ENCODE measurements around the gene PITX3.

The PITX3 gene

DNA sequence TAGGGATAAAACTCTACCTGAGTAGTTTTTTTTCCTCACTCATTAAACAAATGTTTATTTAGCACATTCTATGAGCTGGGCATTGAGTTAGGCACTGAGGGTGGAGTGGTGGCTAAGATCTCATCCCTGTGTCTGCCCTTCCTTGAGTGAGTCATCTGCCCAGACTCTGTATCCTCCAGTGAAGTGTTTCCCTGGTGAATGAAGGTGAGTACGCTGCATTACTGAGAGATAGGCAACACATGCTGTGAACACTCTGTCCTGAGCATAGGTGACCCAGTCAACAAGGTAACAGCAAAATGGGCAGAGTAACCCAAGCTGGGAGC, 5.8 kb downstream of the PITX3 start:
- no peak overlapping the region for H3K27ac ChIP-seq (ENCODE audit: extremely low read depth, low read depth, low read length)
- CTCF ChIA-PET = interaction anchor here (0.5 to 17.5 kb wide), 6 partner anchors 9 to 978 kb away, joined by 3 to 531 read pairs (median 5); partner anchors contain the start of gene GBF1
- no peaks in the 10 kb centered on the region for H3K9me3 ChIP-seq (ENCODE audit: control insufficient read depth, insufficient read depth, low read depth, low read length)
- no peak overlapping the region for H3K4me3 ChIP-seq (ENCODE audit: low read depth, low read length)
- H3K4me1 ChIP-seq (ENCODE audit: control insufficient read depth, insufficient read depth, low read length) = no peaks in the 10 kb centered on the region
- POLR2A ChIA-PET = interaction anchor here (1.9 kb wide), 1 partner anchor 10 kb away, joined by 8 read pairs; the partner anchor contains the start of gene GBF1
- H3K36me3 ChIP-seq (ENCODE audit: control insufficient read depth in 2 of 2, insufficient read depth in 1 of 2, low read length in 2 of 2) = no peaks in the 10 kb centered on the region
- TF ChIP-seq ZNF404 (tag by site-specific recombination; IDR thresholded peaks at IDR 0.05) (no peak), TRIM28 (IDR thresholded peaks at IDR 0.05; ENCODE audit: borderline replicate concordance, low read length) (no peak), ZNF626 (tag by site-specific recombination; IDR thresholded peaks at IDR 0.05) (no peak)
- TF ChIP-seq, protein P1, sequence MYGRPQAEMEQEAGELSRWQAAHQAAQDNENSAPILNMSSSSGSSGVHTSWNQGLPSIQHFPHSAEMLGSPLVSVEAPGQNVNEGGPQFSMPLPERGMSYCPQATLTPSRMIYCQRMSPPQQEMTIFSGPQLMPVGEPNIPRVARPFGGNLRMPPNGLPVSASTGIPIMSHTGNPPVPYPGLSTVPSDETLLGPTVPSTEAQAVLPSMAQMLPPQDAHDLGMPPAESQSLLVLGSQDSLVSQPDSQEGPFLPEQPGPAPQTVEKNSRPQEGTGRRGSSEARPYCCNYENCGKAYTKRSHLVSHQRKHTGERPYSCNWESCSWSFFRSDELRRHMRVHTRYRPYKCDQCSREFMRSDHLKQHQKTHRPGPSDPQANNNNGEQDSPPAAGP (tag by site-specific recombination; IDR thresholded peaks at IDR 0.05) = 0 out of 2 replicates have a peak, but pooled peaks have one; percentile 35

DNA sequence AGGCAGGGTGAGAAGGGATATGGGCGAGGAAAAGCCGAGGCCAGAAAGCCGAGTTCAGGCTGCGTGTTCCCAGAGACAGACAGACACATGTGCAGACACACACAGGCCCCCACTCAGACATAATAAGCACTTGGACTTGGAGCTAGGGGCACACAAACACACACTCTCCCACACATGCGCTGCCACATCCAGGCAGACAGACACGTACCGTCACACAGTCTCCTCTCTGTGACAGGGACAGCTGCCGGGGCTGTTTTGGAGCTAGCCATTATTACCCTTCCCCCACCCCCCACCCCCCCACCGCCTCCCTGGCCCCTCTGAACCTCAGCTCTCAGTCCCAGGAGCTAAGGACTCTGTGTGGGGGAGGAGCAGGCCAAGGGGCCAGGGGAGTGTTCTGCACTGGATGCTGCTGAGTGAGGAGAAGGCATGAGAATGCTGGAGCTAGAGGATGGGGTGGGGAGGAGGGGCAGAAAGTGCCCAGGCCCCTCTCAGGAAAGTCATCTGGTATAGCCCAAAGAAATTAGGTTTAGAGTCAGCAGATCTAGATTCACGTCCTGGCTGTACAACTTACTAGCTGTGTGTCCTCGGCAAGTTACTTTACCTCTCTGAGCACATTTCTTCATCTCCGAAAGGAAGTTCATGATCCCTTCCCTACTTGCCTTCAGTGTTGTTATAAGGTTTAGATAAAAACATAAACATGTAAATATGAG, 6.3 kb downstream of the PITX3 start:
- POLR2A ChIA-PET = interaction anchor here (1.9 kb wide), 1 partner anchor 11 kb away, joined by 8 read pairs; the partner anchor contains the start of gene GBF1
- Histone ChIP-seq H3K9me3 (ENCODE audit: control insufficient read depth, insufficient read depth, low read depth, low read length) (no peaks in the 10 kb centered on the region), H3K27ac (ENCODE audit: extremely low read depth, low read depth, low read length) (no peak overlapping the region), H3K36me3 (ENCODE audit: control insufficient read depth in 2 of 2, insufficient read depth in 1 of 2, low read length in 2 of 2) (no peaks in the 10 kb centered on the region), H3K4me1 (ENCODE audit: control insufficient read depth, insufficient read depth, low read length) (no peaks in the 10 kb centered on the region), H3K4me3 (ENCODE audit: low read depth, low read length) (no peak overlapping the region)
- TF ChIP-seq ZNF391 (tag by site-specific recombination; IDR thresholded peaks at IDR 0.05; ENCODE audit: borderline replicate concordance, low read depth) (no peak), ZNF416 (tag by site-specific recombination; IDR thresholded peaks at IDR 0.05) (no peak), SP7 (tag by site-specific recombination; IDR thresholded peaks at IDR 0.05) (no peak), ZFP41 (tag by site-specific recombination; IDR thresholded peaks at IDR 0.05; ENCODE audit: borderline replicate concordance) (no peak), ZNF133 (tag by site-specific recombination; IDR thresholded peaks at IDR 0.05) (no peak), ZNF585B (tag by site-specific recombination; IDR thresholded peaks at IDR 0.05) (no peak), ZNF530 (tag by site-specific recombination; IDR thresholded peaks at IDR 0.05; ENCODE audit: low read depth) (no peak), ZNF777 (tag by site-specific recombination; IDR thresholded peaks at IDR 0.05; ENCODE audit: borderline replicate concordance) (no peak), ZNF571 (tag by site-specific recombination; IDR thresholded peaks at IDR 0.05) (no peak), ZNF792 (tag by site-specific recombination; IDR thresholded peaks at IDR 0.05) (no peak), SALL2 (tag by site-specific recombination; IDR thresholded peaks at IDR 0.05; ENCODE audit: borderline replicate concordance) (no peak), ZNF311 (tag by site-specific recombination; IDR thresholded peaks at IDR 0.05; ENCODE audit: borderline replicate concordance) (no peak), ZNF621 (tag by site-specific recombination; IDR thresholded peaks at IDR 0.05) (no peak), TRIM28 (IDR thresholded peaks at IDR 0.05; ENCODE audit: borderline replicate concordance, low read length) (no peak), ZBTB7A (tag by site-specific recombination; IDR thresholded peaks at IDR 0.05; ENCODE audit: low read depth) (no peak)
- TF ChIP-seq, protein P2, sequence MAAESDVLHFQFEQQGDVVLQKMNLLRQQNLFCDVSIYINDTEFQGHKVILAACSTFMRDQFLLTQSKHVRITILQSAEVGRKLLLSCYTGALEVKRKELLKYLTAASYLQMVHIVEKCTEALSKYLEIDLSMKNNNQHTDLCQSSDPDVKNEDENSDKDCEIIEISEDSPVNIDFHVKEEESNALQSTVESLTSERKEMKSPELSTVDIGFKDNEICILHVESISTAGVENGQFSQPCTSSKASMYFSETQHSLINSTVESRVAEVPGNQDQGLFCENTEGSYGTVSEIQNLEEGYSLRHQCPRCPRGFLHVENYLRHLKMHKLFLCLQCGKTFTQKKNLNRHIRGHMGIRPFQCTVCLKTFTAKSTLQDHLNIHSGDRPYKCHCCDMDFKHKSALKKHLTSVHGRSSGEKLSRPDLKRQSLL (tag by site-specific recombination; IDR thresholded peaks at IDR 0.05) = no peak
- TF ChIP-seq, protein P3, sequence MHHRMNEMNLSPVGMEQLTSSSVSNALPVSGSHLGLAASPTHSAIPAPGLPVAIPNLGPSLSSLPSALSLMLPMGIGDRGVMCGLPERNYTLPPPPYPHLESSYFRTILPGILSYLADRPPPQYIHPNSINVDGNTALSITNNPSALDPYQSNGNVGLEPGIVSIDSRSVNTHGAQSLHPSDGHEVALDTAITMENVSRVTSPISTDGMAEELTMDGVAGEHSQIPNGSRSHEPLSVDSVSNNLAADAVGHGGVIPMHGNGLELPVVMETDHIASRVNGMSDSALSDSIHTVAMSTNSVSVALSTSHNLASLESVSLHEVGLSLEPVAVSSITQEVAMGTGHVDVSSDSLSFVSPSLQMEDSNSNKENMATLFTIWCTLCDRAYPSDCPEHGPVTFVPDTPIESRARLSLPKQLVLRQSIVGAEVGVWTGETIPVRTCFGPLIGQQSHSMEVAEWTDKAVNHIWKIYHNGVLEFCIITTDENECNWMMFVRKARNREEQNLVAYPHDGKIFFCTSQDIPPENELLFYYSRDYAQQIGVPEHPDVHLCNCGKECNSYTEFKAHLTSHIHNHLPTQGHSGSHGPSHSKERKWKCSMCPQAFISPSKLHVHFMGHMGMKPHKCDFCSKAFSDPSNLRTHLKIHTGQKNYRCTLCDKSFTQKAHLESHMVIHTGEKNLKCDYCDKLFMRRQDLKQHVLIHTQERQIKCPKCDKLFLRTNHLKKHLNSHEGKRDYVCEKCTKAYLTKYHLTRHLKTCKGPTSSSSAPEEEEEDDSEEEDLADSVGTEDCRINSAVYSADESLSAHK (tag by site-specific recombination; IDR thresholded peaks at IDR 0.05) = no peak
- TF ChIP-seq, protein P4, sequence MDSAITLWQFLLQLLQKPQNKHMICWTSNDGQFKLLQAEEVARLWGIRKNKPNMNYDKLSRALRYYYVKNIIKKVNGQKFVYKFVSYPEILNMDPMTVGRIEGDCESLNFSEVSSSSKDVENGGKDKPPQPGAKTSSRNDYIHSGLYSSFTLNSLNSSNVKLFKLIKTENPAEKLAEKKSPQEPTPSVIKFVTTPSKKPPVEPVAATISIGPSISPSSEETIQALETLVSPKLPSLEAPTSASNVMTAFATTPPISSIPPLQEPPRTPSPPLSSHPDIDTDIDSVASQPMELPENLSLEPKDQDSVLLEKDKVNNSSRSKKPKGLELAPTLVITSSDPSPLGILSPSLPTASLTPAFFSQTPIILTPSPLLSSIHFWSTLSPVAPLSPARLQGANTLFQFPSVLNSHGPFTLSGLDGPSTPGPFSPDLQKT (IDR thresholded peaks at IDR 0.05; ENCODE audit: borderline replicate concordance, low read depth, low read length) = no peak
- CTCF ChIA-PET = interaction anchor here (0.5 to 17.5 kb wide), 7 partner anchors 9 to 348 kb away, joined by 3 to 531 read pairs (median 3); partner anchors contain the start of gene GBF1

Data from HEK293 (cell line).